Kidney (tissue), 14 donors: Measurements from ENCODE around the gene SIDT2. TPM values are rescaled to one million over a fixed set of nuclear protein-coding genes. Genes with fewer than 3 reads are reported as not detected.
A peak's percentile ranks its signal among the peaks of the same experiment; 100 is the strongest.

ENCODE experiments used
- DNase-seq, 5 donors: peaks; one replicate each; pipeline ENCODE4 v3.0.0-alpha.2; 2013 to 2020
- FAIRE-seq: peaks from 2 replicates; lab custom pipeline; 2012; peaks lifted over from hg19 to GRCh38; lab: Jason Lieb, UNC
- H3K27ac ChIP-seq, 2 donors: one replicate each; pipeline ENCODE4 v1.7.0; 2013; ENCODE audit warnings: low read depth in 2 of 2, low read length in 2 of 2, inconsistent platforms in 1 of 2
- H3K27me3 ChIP-seq: one replicate; pipeline ENCODE4 v1.7.1; 2013; ENCODE audit warnings: low read length, inconsistent platforms; ENCODE audit not compliant: control insufficient read depth, insufficient read depth
- H3K36me3 ChIP-seq, 3 donors: one replicate each; pipeline versions ENCODE4 v1.7.0 to v1.7.1; 2013; ENCODE audit warnings: low read length in 3 of 3, control low read depth in 1 of 3, inconsistent platforms in 1 of 3; ENCODE audit not compliant: insufficient read depth in 3 of 3, control insufficient read depth in 2 of 3
- H3K4me1 ChIP-seq, 3 donors: one replicate each; pipeline versions ENCODE4 v1.7.0 to v1.7.1; 2013; ENCODE audit warnings: low read length in 3 of 3, inconsistent platforms in 1 of 3, low read depth in 1 of 3; ENCODE audit not compliant: control insufficient read depth in 2 of 3, insufficient read depth in 2 of 3
- H3K4me3 ChIP-seq, 3 donors: one replicate each; pipeline versions ENCODE4 v1.7.0 to v1.8.1; 2013; ENCODE audit warnings: low read length in 3 of 3, control low read depth in 1 of 3, inconsistent platforms in 1 of 3
- H3K9ac ChIP-seq, 3 donors: one replicate each; pipeline versions ENCODE4 v1.7.0 to v1.7.1; 2013; ENCODE audit warnings: low read length in 3 of 3, control low read depth in 1 of 3, inconsistent platforms in 1 of 3
- H3K9me3 ChIP-seq, 3 donors: one replicate each; pipeline versions ENCODE4 v1.7.0 to v1.7.1; 2013; ENCODE audit warnings: low read length in 3 of 3, control low read depth in 1 of 3, inconsistent platforms in 1 of 3; ENCODE audit not compliant: control insufficient read depth in 2 of 3, insufficient read depth in 1 of 3
- intact Hi-C: fragments of 100-400 bp; cut with DNase I; formaldehyde crosslinking; loops from one replicate; pipeline ENCODE4 v1.11.1; 2022
- polyA plus RNA-seq: library from polyadenylated mRNA; stranded (reverse); fragments of 350-450 nt; fragmentation: Illumina TruSeq; extraction: RNeasy Lipid Tissue Mini Kit (QIAGEN cat#74804); gene quantifications from one replicate; pipeline ENCODE4 v1.2.3, GENCODE V29; 2014; ENCODE audit warnings: low read depth, low replicate concordance; ENCODE audit not compliant: insufficient read depth
- total RNA-seq: library from RNA; stranded (reverse); fragmentation: NEBNext Ultra II Directional; extraction: Animal tissue kit (Norgen Biotek cat#: 25700); gene quantifications from one replicate; pipeline ENCODE4 v1.2.1, GENCODE V29; 2021
- TF ChIP-seq, protein P1 (sequence below): IDR thresholded peaks from 3 replicates; pipeline ENCODE4 v1.5.1; 2012; ENCODE audit warnings: mild to moderate bottlenecking, moderate library complexity, borderline replicate concordance; ENCODE audit not compliant: insufficient read depth; ENCODE audit errors: extremely low read depth
- donor health status: control.
- donor health status: control.
- donor health status: control.
- donor health status: control.
- donor health status: control.
- donor health status: DM: yes; HTN: yes; CAD: no.
- donor health status: Normal renal cell carcinoma (clear cell type).

The SIDT2 gene
- total and polyA plus RNA-seq, 2 donors from 2014 or later = 16.4 to 37.4 TPM

DNA sequence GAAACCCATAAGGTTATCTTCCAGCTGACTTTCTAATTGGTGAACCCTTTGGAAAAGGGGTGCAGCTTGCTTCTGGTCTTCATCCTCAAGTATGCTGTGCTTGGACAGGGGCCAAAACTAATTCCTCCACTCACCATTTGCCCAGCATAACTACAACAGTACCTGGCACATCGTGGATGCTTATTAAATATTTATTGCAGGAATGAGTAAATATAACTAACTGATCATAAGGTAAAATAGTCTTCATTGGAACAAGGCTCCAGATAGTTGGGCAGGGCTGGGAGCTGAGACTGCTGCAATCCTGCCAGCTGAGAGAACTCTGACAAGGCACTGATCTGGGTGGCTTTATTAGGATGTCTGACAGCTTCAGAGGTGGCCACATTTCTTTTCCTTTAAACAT lies 2.4 kb upstream of the SIDT2 start:
- Histone ChIP-seq H3K9ac (no peak overlapping the region), H3K27me3 (no peaks in the 10 kb centered on the region), H3K4me1 (peaks cover 8 to 24% (median 11%) of the 10 kb centered on the region in 3 donors), H3K4me3 (no peak overlapping the region), H3K9me3 (no peaks in the 10 kb centered on the region), H3K36me3 (peaks cover 0 to 3% (median under 1%) of the 10 kb centered on the region in 3 donors), H3K27ac (no peak overlapping the region)
- DNase-seq = no peak
- TF ChIP-seq, protein P1, sequence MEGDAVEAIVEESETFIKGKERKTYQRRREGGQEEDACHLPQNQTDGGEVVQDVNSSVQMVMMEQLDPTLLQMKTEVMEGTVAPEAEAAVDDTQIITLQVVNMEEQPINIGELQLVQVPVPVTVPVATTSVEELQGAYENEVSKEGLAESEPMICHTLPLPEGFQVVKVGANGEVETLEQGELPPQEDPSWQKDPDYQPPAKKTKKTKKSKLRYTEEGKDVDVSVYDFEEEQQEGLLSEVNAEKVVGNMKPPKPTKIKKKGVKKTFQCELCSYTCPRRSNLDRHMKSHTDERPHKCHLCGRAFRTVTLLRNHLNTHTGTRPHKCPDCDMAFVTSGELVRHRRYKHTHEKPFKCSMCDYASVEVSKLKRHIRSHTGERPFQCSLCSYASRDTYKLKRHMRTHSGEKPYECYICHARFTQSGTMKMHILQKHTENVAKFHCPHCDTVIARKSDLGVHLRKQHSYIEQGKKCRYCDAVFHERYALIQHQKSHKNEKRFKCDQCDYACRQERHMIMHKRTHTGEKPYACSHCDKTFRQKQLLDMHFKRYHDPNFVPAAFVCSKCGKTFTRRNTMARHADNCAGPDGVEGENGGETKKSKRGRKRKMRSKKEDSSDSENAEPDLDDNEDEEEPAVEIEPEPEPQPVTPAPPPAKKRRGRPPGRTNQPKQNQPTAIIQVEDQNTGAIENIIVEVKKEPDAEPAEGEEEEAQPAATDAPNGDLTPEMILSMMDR = no peak
- intact Hi-C loops = no loop called here
- FAIRE-seq = no peak

DNA sequence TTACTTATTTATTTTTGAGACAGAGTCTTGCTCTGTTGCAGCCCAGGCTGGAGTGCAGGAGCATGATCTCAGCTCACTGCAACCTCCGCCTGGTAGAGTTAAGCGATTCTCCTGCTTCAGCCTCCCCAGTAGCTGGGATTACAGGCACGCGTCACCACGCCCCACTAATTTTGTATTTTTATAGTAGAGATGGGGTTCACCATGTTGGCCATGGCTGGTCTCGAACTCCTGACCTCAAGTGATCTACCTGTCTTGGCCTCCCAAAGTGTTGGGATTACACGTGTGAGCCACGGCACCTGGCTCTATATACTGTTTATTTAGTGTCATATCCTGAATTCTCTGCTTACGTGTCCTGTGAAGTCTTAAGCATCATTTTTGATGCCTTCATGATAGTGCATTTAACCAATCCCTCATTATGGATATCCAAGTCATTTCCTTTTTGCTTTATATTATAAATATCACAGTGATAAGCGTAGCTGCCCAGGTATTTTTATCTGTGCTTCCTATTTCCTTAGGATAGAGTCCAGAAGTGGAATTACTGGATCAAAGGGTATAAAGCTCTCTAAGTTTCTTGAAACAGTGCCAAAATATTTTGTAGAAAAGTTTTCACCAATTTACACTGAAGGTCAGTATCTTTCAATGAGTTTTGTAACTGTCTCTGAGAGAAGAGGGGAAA lies 871 bp upstream of the SIDT2 start:
- Histone ChIP-seq H3K27ac (no peak overlapping the region), H3K4me3 (peak overlapping the region; percentile 58 to 79 (median 58)), H3K9me3 (no peaks in the 10 kb centered on the region), H3K4me1 (peaks cover 5 to 19% (median 5%) of the 10 kb centered on the region in 3 donors), H3K27me3 (no peaks in the 10 kb centered on the region), H3K36me3 (peaks cover 0 to 6% (median 4%) of the 10 kb centered on the region in 3 donors), H3K9ac (peak overlapping the region in 1 of 3 donors; percentile 70)
- no peak for FAIRE-seq
- TF ChIP-seq, protein P1 = no peak
- no peak for DNase-seq
- intact Hi-C loops = no loop called here

- FAIRE-seq (no peak), DNase-seq (peak in 1 of 5 donors; percentile 89)
- Histone ChIP-seq H3K27ac (peak overlapping the region; percentile 79 to 81), H3K27me3 (no peaks in the 10 kb centered on the region), H3K9me3 (no peaks in the 10 kb centered on the region), H3K36me3 (peaks cover 0 to 13% (median 4%) of the 10 kb centered on the region in 3 donors), H3K4me3 (peak overlapping the region; percentile 65 to 93 (median 82)), H3K9ac (peak overlapping the region; percentile 61 to 86 (median 72)), H3K4me1 (peaks cover 0 to 19% (median 5%) of the 10 kb centered on the region in 3 donors)
- TF ChIP-seq, protein P1 = no peak
- intact Hi-C loops = no loop called here
Observed at GRCh38 chr11:117179048-117179999, 781 bp downstream of the SIDT2 start.
